Mesothelial cell of epicardium (in vitro differentiated cells): ENCODE data around the gene CEACAM4. TPM values are rescaled to one million over a fixed set of nuclear protein-coding genes. Genes with fewer than 3 reads are reported as not detected.

ENCODE experiments used
- DNase-seq, 2 experiments: peaks; one replicate each; pipeline ENCODE4 v3.0.0; 2021; ENCODE audit warnings: low spot score in 2 of 2; ENCODE audit not compliant: unreplicated experiment in 2 of 2
- H3K27ac Mint-ChIP-seq: 2 replicates; pipeline ENCODE4 v1.8.0; 2021; ENCODE audit warnings: mixed read lengths
- H3K27me3 Mint-ChIP-seq: 2 replicates; pipeline ENCODE4 v1.8.0; 2021; ENCODE audit warnings: low read depth, mixed read lengths
- H3K36me3 Mint-ChIP-seq: 2 replicates; pipeline ENCODE4 v1.8.0; 2021; ENCODE audit warnings: mixed read lengths
- H3K4me1 Mint-ChIP-seq: 2 replicates; pipeline ENCODE4 v1.8.0; 2021; ENCODE audit warnings: mixed read lengths
- H3K4me3 Mint-ChIP-seq: 2 replicates; pipeline ENCODE4 v1.8.0; 2021; ENCODE audit warnings: mild to moderate bottlenecking, moderate library complexity, mixed read lengths
- H3K9me3 Mint-ChIP-seq: 2 replicates; pipeline ENCODE4 v1.8.0; 2021; ENCODE audit warnings: mixed read lengths
- total RNA-seq: library from RNA; stranded (reverse); gene quantifications from 3 replicates; pipeline ENCODE4 v1.2.1, GENCODE V29; 2021
- TF ChIP-seq, protein P1 (sequence below): fragments of 200-600 bp; sonication (generic); IDR thresholded peaks from one replicate; pipeline ENCODE4 v1.5.0; 2021; ENCODE audit warnings: antibody characterized with exemption; ENCODE audit not compliant: unreplicated experiment

CEACAM4 gene
- total RNA-seq, 1 donor from 2014 or later, result not detected

DNA sequence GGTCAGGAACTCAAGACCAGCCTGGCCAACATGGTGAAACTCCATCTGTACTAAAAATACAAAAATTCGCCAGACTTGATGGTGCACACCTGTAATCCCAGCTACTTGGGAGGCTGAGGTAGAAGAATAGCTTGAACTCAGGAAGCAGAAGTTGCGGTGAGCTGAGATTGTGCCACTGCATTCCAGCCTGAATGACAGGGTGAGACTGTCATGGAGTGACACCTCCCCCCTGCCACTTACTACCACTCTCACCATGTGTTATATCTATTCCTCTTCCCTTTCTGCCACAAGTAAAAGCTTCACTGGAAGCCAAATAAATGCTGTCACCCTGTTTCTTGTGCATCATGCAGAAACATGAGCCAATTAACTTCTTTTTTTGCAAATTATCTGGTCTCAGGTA is 10.6 kb upstream of the CEACAM4 start:
- Mint-ChIP-seq H3K4me1 (no peaks in the 10 kb centered on the region), H3K9me3 (peaks cover 77% of the 10 kb centered on the region), H3K27me3 (no peaks in the 10 kb centered on the region)

DNA sequence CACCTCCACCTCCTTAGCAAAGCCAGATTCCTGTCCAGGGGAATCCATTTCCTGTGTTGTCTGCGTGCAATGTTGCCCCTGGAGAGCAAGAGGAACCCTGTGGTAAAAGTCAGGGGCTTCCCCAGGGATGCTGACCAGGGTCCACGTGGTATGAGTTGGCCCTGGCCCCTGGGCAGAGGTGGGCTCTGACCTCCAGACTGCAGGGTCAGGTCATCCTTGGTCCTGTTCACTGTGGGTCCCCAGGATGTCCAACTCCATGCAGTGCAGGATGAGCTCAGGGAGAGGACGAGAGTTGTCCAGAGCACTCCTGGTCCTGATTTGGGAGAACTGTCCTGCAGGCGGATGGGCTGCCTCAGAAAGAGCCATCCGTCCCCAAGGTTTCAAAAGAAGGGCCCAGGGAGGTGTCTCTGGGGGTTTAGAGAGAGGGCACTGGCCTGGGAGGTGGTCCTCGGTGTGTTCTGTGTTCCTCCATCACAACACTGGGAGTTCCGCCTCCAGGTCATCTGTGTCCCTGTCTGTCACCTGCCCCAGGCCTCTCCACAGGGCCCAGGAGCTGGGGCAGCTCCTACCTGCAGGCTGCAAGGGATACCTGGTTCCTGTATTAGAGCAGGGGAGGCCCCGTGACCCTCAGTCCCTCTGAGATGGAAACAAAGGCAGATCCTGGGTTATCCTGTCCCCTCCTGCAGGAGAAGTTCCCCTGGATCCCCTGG is 1.2 kb upstream of the CEACAM4 start:
- Mint-ChIP-seq H3K4me3 (no peak overlapping the region), H3K4me1 (no peaks in the 10 kb centered on the region), H3K27ac (no peak overlapping the region), H3K36me3 (no peaks in the 10 kb centered on the region), H3K9me3 (peaks cover 46% of the 10 kb centered on the region), H3K27me3 (no peaks in the 10 kb centered on the region)
- DNase-seq, result no peak
- TF ChIP-seq, protein P1, sequence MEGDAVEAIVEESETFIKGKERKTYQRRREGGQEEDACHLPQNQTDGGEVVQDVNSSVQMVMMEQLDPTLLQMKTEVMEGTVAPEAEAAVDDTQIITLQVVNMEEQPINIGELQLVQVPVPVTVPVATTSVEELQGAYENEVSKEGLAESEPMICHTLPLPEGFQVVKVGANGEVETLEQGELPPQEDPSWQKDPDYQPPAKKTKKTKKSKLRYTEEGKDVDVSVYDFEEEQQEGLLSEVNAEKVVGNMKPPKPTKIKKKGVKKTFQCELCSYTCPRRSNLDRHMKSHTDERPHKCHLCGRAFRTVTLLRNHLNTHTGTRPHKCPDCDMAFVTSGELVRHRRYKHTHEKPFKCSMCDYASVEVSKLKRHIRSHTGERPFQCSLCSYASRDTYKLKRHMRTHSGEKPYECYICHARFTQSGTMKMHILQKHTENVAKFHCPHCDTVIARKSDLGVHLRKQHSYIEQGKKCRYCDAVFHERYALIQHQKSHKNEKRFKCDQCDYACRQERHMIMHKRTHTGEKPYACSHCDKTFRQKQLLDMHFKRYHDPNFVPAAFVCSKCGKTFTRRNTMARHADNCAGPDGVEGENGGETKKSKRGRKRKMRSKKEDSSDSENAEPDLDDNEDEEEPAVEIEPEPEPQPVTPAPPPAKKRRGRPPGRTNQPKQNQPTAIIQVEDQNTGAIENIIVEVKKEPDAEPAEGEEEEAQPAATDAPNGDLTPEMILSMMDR, result no peak

More for the DNA sequence above, 10.6 kb upstream of the CEACAM4 start:
- TF ChIP-seq, protein P1, result no peak
- Mint-ChIP-seq H3K36me3 (no peaks in the 10 kb centered on the region), H3K4me3 (no peak overlapping the region), H3K27ac (no peak overlapping the region)
- no peak for DNase-seq

DNA sequence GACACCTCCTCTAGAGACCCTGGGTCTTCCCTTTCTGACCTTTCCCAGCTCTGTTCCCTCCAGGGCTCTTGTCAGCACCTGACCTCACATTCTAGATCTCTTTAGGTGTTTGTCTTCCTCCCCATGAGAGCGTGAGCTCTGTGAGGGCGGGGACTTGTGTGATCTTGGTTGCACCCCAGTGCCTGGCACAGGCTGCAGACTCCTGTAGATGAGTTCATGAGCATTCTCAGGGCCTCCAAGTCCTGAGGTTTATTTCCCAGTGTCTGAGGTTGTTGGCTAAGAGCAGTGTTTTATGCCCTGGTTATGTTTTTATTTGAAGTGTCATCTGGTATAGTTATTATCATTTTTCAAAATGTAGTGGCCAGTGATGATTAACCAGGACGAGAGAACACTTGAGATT is 596 bp downstream of the CEACAM4 start:
- Mint-ChIP-seq H3K4me1 (no peaks in the 10 kb centered on the region), H3K27ac (no peak overlapping the region), H3K36me3 (no peaks in the 10 kb centered on the region), H3K27me3 (no peaks in the 10 kb centered on the region), H3K4me3 (no peak overlapping the region), H3K9me3 (peaks cover 47% of the 10 kb centered on the region)
- TF ChIP-seq, protein P1, result no peak
- DNase-seq, result no peak

DNA sequence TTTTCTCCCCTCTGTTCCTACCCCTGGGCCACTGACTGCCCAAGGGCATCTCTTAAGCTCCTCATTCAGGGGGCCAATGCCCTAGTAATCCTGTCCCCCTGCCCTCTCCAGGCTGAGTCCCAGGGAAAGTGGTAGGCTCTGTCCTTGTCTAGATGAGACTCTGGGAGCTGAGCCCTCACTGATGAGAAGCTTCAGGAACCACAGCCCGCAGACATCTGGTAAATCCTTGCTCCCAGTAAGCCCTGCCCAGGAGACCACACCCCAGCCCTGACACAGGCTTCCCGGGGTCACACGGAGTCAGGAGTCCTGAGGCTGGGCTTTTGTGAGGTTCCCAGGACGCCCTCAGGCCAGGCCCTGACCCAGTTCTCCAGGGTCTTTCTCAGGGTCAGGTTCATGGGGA is 1.9 kb downstream of the CEACAM4 start:
- no peaks in the 10 kb centered on the region for H3K27me3 Mint-ChIP-seq
- H3K9me3 Mint-ChIP-seq, result peaks cover 43% of the 10 kb centered on the region

DNA sequence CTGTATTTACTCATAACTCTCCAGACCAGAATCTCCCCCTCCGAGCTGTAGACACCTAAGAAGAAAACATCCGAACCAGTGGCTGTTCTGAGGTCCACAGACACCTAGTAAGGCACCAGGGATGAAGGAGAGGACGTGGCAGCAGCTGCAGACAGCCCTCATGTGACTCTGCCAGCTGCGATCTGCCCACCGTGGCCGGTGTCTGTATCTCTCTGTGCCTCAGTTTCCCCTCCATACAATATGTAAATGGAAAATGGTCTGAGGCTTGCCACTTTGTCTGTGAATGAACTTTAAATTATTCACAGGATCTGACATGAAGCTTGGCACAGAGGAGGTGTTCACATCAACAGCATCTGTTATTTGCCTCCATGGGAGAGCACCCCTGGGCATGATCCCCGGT is 2.4 kb downstream of the CEACAM4 start:
- no peaks in the 10 kb centered on the region for H3K27me3 Mint-ChIP-seq
- H3K4me1 Mint-ChIP-seq, result no peaks in the 10 kb centered on the region
- no peak for DNase-seq
- H3K27ac Mint-ChIP-seq, result no peak overlapping the region
- H3K9me3 Mint-ChIP-seq, result peaks cover 43% of the 10 kb centered on the region
- TF ChIP-seq, protein P1, result no peak
- H3K36me3 Mint-ChIP-seq, result no peaks in the 10 kb centered on the region
- H3K4me3 Mint-ChIP-seq, result no peak overlapping the region

More for the DNA sequence above, 1.9 kb downstream of the CEACAM4 start:
- H3K4me1 Mint-ChIP-seq, result no peaks in the 10 kb centered on the region
- H3K4me3 Mint-ChIP-seq, result no peak overlapping the region
- TF ChIP-seq, protein P1, result no peak
- no peaks in the 10 kb centered on the region for H3K36me3 Mint-ChIP-seq
- no peak overlapping the region for H3K27ac Mint-ChIP-seq
- DNase-seq, result no peak
